ENCODE data around the gene SNX13.
"Not testable (repeated sequence)": the region's sequence is repeated elsewhere in the genome, so short reads cannot be mapped to it uniquely, and the experiment has no call there.

The SNX13 gene

DNA sequence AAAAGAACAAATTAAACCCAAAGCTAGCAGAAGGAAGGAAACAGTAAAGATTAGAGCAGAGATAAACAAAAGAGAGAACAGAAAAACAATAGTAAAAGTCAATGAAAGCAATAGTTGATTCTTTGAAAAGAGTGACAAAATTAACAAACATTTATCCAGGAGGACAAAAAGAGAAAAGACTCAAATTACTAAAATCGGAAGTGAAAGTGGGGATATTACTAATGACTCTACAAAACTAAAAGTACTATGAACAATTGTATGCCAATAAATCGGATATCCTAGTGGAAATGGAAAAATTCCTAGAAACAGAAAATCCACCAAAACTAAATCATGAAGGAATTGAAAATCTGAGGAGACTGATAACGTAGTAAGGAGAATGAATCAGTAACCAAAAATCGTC, 96.3 kb downstream of the SNX13 start:
- no peak for DNase-seq

DNA sequence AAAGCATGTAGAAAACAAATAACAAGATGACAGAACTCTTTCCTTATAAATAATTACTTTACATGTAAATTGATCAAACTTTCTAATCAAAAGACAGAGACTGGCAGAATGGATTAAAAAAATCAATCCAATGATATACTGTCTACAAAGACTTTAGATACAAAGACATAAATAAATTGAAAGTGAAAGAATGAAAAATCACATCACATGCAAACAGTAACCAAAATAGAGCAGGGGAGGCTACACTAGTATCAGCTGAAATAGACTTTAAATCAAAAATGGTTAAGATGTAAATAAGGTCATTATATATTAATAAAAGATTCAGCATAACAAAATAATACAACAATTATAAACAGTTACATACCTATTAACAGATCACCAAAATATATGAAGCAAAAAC, 97.3 kb downstream of the SNX13 start:
- DNase-seq: no peak

DNA sequence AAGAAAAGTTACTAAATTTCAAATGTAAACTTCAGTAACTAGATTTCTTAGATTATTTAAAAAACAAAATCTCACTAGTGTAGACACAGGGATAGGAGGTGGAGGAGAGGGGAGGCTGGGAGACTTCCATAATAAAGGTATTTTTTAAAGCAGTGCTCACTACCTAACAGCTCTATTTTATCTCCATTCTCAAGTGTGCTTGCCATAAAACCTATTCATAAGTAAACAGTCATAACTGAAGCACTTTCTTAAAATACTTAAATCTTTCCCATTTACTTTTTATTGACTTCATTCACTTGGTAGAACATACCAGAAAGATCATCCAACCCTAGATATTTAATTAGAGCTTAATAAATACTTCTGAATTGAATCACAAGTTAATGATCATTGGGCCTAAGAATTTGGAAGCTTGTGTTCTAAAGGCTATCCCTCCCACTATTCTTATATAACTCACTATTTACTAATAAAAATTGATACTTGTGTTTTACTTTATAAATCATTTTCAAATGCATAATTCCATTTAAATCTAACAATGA, 107.4 kb downstream of the SNX13 start:
- DNase-seq: no peak

DNA sequence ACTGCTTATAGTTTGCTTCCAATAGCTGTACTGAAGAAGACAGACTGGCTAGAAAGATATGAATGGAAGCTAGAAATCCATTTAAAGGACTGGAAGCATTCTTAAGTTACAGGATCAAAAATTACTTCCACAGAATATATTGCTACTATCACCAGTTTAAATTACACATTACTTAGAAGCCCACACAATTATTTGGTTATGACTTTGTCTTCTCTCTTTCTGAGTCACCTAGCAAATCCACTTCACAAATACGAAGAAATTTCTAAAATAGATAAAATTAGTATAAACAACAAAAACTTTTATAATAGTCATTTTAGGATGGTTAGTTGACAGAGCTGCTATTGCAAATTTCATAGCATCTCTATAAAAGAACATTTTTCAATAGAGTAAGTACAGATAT, 108.1 kb downstream of the SNX13 start:
- no peak for DNase-seq

DNA sequence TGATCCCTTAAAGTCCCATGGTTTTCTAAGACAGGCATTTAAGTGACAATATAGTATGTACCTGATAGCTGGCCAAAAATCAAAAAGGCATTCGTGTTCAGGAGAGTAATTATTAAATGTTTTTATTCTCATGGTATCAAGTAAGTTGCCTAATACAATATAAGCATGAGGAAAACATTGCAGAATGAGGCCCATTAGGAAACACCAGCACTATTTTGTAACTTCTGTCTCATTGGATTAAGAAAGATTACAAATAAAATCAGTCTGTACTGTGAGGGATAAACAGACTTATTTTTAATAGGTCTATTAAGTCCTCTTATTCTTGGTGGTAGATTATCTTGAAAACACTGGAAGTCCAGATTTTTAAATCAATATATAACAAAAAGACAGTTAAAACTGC, 110.1 kb downstream of the SNX13 start:
- DNase-seq: no peak

DNA sequence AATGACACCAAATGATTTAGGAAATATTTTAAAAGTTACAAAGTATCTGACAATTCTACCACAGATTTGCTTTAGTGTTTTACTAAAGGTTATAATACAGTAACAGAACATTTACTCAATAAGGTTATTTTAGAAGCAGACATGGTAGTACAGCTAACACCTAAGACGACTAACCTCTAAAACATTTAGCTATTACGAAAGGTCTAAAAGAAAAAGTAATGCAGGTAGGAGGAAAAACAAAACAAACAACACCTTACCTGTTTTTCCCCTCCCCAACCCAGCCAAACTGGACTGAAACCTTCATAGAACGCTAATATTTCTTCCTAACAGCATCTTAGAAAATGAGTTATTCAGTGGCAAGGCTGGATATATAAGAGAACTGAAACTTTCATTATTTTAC, 111.3 kb downstream of the SNX13 start:
- no peak for DNase-seq

DNA sequence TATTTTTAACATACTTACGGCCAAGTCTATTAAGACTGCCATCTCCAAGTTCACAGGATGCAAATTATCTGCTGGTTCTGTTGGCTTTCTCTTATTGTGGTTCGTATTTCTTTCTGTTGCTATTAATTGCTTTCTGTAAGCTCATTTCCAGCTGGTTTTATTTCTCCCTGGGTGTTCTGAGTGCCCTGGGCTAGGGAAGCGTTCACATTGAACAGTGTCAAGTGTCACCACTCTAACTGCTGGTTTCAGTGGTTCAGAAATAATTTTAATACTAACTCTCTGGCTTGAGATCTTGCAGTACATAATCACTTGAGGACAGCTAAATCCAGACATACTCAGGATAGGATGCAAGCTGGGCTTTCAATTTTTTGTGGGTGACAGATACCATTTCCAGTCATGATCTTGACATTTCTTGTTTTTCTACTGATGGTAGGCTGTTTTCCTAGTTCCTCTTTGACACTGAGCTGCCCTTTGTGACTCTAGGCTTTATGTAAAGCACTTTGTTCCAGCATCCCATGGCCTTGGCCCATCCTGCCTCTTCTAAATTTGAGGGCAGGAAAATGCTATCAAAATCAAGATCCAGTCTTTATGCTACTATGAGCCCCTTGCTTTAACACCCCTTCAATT, 117.6 kb downstream of the SNX13 start:
- no peak for DNase-seq

DNA sequence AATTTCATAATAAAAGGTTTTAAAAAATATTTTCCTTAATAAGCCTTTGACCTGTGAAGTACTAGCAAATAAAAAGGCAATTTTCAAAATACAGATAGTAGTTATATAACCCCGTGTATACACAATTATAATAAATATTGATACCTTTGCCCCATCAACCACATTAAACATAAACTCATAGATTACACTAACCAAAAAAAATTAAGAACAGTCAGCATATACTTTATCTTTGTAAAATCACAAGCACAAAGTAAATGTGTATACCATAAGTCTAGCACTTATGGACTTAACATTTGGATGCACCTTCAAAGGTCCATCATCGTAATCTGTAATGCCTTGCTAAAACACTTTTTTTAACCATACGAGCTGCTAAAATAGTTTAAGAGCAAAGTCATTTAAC, 123.4 kb downstream of the SNX13 start:
- DNase-seq: no peak

DNA sequence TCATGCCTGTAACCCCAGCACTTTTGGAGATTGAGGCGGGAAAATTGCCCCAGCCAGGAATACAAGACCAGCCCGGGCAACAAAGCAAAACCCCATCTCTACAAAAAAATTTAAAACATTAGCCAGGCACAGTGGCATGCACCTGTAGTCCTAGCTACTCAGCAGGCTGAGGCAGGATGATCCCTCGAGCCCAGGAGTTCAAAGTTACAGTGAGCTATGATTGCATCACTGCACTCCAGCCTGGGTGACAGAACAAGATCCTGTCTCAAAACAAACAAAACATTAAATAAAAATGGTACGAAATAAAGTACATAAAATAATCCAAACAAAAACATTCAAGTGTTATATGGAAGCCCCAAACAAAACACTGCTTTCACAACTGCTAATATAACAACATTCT, 125.0 kb downstream of the SNX13 start:
- no peak for DNase-seq

DNA sequence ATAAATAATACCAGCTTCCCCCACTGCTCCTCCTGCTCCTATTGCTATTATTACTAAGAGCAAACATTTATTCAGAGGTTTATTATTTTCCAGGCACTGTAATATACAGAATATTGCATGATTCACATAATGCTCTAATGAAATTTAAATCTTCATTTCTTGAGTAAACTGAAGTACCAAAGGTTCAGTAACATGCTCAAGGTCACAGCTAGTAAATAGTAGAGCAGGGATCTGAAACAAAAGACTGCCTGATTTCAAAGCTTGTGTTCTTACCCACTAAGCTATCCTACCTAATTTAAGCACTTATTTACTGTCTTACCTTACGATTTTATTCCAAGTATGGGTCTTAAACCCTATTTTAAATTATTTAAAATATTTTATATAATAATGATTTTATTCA, 126.2 kb downstream of the SNX13 start:
- no peak for DNase-seq

DNA sequence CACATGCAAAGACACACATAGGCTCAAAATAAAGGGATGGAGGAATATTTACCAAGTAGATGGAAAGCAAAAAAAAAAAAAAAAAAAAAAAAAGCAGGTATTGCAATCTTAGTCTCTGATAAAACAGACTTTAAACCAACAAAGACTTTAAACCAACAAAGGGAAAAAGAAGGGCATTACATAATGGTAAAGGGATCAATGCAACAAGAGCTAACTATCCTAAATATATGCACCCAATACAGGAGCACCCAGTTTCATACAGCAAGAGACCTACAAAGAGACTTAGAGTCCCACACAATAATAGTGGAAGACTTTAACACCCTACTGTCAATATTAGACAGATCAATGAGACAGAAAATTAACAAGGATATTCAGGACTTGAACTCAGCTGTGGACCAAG, 131.1 kb downstream of the SNX13 start:
- not testable (repeated sequence) for DNase-seq

DNA sequence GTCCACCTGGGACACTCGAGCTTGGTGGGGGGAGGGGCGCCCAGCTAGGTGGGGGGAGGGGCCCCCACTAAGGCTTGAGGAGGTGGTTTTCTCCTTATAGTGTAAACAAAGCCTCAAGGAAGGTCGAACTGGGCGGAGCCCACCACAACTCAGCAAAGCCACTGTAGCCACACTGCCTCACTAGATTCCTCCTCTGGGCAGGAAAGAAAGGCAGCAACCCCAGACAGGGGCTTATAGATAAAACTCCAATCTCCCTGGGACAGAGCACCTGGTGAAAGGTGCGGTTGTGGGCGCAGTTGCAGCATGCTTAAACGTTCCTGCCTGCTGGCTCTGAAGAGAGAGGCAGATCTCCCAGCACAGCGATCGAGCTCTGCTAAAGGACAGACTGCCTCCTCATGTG, 133.1 kb downstream of the SNX13 start:
- DNase-seq: no peak

DNA sequence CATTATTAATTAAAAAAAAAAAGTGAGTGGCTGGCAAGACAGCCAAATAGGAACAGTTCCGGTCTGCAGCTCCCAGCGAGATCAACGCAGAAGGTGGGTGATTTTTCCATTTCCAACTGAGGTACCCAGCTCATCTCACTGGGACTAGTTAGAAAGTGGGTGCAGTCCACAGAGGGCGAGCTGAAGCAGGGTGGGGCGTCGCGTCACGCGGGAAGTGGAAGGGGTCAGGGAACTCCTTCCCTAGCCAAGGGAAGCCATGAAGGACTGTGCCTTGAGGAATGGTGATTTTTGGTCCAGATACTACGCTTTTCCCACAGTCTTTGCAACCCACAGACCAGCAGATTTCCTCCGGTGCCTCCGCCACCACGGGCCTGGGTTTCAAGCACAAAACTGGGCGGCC, 133.7 kb downstream of the SNX13 start:
- DNase-seq: no peak

DNA sequence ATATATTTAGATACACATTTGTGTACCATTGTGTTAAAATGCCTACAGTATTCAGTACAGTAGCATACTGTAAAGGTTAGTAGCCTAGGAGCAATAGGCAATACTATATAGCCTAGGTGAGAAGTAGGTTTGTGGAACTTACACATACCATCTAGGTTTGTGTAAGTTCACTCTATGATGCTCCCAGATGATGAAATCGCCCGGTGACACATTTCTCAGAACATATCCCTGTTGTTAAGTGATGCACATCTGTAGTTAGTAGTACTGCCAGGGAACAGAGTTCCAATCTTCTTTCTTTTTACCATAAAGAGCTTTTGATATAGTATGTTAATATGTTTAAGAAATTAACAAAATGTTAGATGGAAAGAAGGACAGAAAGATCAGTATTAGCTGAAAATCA, 138.2 kb downstream of the SNX13 start:
- no peak for DNase-seq

DNA sequence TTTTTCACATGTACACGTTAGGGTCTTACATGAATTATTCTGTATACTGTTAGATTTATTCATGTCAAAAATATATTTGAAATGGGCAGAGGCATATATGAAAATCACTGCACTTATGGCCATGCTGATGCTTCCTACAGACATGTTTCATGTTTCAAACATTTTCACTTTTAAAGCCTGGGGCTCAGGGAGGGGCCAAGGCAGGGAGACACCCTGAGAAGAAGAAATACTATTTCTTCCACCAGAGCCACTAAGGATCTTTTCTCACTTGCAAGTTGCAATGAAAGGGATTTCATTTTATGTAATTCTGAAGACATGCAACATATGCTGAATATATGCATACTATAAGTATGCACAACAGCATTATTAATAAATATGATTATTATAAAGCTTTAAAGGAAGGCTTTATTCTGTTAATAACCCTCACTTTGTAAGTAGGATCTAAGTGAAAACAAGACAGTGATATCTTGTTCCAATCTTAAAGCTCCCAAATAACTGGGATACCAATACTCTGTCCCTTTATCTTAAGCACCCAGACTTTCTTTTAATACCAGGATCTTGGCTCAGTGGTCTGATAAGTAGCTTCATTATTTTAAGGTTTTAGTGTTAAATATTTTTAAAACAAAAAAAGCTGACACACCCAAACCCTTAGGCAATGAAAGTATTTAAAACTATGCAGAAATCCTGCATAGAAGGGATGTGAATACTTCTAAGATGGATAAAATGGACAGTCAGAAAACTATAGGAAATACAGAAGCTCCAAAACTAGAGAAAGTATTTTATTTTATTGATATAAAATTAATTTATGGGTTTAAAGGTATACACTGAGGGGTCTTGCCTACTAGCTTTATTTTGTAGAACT, 148.0 kb downstream of the SNX13 start:
- DNase-seq: no peak

DNA sequence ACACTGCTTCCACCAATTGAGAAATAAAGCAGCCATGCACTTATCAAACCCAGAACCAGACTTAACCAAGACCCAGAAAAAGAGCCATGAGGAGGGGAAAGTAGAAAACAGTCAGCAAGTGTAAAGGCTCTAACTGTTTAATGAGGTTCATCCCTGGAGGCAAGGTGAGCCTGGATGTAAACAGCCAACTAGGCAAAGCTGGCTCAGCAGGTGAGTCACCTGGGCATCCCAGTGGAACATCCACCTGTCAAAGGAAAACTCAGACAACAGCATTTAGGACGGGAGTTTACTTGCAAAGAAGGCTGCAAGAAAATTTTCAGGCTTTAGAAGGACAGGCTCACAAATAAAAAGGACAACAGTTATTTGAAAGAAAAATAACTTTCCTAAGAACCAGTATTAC, 153.0 kb downstream of the SNX13 start:
- DNase-seq: no peak

DNA sequence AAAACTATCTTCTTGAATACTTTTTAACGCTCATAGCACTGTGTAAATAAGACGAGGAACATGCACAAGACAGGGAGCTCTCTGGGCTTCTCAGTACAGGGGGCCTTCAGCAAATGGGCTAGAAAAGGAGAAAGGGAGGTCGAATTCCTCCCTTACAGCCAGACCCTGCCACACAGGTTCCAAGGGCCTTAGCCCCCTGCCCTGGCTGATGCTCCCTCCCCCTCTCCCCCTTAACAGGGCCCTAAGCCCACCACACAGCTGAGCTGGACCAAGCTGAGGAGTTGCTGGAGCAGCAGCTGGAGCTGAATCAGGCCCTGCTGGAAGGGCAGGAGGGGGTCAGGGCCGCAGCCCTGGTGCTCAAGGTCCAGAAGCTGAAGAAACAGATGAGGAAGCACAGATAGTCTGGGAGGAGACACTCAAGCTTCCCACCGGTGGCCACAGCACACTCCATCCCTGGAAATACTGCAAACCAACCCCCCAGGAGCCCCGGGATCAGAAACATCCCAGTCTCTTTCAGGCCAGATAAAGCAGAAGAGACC, 153.9 kb downstream of the SNX13 start:
- no peak for DNase-seq

DNA sequence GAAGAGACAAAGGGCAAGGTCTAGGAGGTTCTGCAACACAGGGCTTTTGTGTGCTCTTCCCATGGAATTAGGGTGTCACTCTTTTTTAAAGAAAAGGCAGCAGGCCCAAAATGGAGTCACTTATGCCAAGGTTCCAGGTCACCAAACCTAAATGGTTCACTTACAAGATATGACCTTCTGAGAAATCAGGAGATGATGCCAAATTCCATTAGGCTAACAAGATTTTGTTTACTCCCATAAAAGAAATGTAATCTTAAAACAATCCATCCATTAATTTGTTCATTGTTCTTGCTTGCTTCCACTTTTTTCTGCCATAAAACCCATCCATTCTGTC, 158.1 kb downstream of the SNX13 start:
- no peak for DNase-seq

DNA sequence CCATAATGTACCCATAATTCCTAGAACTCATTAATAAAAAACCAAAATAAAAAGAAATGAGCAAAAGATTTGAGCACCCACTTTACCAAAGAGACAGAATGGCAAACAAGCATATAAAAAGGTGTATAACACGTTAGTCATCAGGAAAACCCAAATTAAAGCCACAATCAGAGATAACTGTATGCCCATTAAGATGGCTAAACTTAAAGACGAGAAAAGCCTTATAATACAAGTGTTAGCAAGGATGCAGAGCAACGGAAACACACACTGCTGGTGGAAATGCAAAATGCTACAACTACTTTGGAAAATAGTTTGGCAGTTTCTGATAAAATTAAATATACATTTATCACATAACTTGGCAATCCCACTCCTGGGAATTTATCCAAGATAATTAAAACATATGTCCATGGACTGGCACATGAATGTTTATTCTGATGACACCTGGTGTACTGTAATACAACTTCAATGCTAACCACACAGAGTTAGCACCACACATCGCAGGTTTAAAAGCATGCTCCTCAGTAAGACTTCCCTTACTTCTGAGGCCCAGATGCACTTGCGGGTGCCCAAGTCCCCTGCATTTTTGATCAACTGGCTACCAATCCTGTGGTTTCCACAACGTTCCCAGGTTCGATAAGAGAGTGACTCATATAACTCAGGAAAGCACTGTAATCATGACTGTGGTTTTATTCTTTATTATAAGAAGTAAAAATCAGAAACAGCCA, 158.6 kb downstream of the SNX13 start:
- DNase-seq: peak in 1 of 2 experiments; percentile 28

DNA sequence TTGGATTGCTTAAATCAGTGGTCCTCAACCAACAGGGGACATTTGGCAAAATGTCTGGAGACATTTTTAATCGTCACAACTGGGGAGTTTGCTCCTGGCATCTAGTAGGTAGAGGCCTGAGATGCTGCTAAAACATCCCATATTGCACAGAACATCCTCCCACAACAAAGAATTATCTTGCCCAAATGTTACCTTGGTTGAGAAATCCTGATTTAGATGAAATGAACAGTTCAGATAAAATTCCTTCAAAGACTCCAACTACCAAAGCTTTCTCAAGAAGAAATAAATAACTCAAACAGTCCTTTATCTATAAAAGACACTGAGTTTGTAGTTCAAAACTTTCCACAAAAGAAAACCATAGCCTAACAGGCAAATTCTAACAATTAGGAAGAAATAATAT, 160.9 kb downstream of the SNX13 start:
- DNase-seq: no peak

DNA sequence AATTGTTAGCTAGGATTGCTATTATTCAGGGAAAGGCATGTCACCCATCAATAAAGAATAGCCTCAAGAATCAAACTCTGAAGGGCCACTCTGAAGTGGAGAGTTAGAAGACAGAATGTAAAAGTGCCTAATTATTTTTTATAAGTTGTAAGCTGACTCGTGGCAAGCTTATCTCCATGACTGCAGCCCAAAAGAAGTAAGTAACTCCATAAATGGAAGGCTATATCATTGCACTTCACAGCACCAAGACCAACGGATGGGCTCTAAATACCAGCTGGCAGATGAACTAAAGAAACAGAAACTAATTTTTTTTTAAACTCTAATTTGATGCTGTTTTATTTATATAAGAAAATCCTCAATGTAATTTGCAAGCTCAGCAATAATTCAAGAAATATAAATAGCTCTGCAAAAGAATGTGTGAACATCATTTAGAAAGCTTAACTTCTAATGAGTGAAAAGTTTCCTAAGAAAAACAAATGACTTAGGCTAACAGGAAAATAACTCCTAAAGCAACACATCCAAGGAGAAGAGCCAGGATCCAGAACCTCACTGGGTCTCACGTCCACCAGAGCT, 165.5 kb downstream of the SNX13 start:
- DNase-seq: no peak

DNA sequence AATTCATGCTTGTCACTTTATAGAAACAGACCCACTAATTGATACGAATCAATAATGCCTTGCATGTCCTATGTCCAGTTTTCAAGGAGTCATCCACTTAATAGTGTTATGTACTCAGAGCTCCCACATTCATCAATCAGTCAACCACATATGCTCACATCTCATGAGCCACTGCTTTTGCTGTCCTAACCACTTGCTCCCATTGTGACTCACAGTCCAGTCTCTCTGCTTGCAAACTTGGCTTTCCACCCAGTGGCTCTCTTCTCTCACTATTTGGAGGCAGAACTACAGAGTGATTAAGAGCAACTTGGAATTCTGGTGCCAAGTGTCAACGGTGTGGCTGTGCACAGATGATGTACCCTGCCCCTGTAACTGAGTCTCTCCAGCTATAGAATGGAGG, 166.0 kb downstream of the SNX13 start:
- DNase-seq: no peak

DNA sequence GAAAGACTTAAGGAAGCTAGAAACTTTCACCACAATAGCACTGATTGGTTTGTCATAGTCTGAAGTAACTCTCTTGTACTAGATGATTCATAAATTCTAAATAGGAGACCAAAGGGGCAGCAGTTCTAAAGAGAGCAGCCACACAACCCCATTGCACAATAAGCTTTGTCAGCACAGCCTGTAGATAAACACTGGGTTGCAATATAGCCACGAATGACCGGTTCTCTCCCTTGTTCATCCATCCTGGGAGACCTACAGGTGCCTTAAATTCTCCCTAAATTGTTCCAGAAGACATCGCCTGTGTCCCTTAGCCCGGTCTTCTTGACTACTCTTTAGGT, 167.0 kb downstream of the SNX13 start:
- DNase-seq: no peak

Data from NCI-H446 (cell line).